ENCODE results near the gene AMOTL1.

GRCh38 chr11:94802501-94802900, 34.3 kb downstream of the AMOTL1 start:
- TF ChIP-seq, protein P1, sequence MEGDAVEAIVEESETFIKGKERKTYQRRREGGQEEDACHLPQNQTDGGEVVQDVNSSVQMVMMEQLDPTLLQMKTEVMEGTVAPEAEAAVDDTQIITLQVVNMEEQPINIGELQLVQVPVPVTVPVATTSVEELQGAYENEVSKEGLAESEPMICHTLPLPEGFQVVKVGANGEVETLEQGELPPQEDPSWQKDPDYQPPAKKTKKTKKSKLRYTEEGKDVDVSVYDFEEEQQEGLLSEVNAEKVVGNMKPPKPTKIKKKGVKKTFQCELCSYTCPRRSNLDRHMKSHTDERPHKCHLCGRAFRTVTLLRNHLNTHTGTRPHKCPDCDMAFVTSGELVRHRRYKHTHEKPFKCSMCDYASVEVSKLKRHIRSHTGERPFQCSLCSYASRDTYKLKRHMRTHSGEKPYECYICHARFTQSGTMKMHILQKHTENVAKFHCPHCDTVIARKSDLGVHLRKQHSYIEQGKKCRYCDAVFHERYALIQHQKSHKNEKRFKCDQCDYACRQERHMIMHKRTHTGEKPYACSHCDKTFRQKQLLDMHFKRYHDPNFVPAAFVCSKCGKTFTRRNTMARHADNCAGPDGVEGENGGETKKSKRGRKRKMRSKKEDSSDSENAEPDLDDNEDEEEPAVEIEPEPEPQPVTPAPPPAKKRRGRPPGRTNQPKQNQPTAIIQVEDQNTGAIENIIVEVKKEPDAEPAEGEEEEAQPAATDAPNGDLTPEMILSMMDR (conservative IDR thresholded peaks at IDR 0.05): no peak
- no peak for TF ChIP-seq ZFX (IDR thresholded peaks at IDR 0.05)
